ENCODE data around the gene UQCC2.

UQCC2 gene

GRCh38 chr6:33746036-33746600 is 34.6 kb upstream of the UQCC2 start:
- Histone ChIP-seq H3K36me3 (ENCODE audit: insufficient read depth, low read length) (no peaks in the 10 kb centered on the region), H3K27ac (ENCODE audit: low read depth, low read length, poor library complexity, severe bottlenecking) (no peak overlapping the region), H3K4me2 (ENCODE audit: low read length) (no peak overlapping the region), H2AFZ (ENCODE audit: low read length) (no peak overlapping the region), H3K4me1 (ENCODE audit: insufficient read depth, low read length, severe bottlenecking) (no peaks in the 10 kb centered on the region), H3K9me2 (ENCODE audit: low read depth, low read length) (no peaks in the 10 kb centered on the region), H4K20me1 (ENCODE audit: insufficient read depth, low read length) (no peaks in the 10 kb centered on the region), H3K4me3 (ENCODE audit: low read depth, low read length, poor library complexity, severe bottlenecking) (no peak overlapping the region), H3K79me2 (ENCODE audit: insufficient read depth, low read length) (no peaks in the 10 kb centered on the region), H3F3A (ENCODE audit: insufficient read depth, low read length) (no peaks in the 10 kb centered on the region), H3K9me3 (ENCODE audit: low read length) (no peaks in the 10 kb centered on the region), H3K9ac (ENCODE audit: low read length) (no peak overlapping the region), H3K27me3 (ENCODE audit: insufficient read depth, low read length) (peaks cover 6% of the 10 kb centered on the region; the same call in 1 of the 2 replicates)
- TF ChIP-seq EZH2 (IDR thresholded peaks at IDR 0.05; ENCODE audit: borderline replicate concordance, low read length) (no peak), CTCF (IDR thresholded peaks at IDR 0.05; ENCODE audit: low read length) (no peak)

DNA sequence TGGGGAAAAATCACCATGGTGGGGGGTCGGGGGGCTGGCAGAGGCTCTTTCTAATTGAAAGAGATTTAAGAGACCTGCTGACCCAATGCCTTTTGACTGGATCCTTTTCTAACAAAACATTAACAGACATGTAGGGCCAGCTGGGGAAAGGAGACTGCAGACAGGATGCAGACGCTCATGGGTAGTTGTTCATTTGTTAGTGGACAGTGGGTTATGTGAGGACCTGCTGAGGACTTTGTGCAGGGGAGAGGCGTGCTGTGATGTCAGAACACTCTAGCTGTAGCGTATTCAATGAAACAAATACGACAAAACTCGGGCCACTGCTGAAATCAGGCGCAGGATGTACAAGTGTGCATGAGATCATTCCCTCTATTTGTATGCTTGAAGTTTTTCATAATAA is 34.0 kb upstream of the UQCC2 start:
- Histone ChIP-seq H3K9me2 (ENCODE audit: low read depth, low read length) (no peaks in the 10 kb centered on the region), H3K27me3 (ENCODE audit: insufficient read depth, low read length) (peaks cover 6% of the 10 kb centered on the region; the same call in 1 of the 2 replicates), H2AFZ (ENCODE audit: low read length) (no peak overlapping the region), H4K20me1 (ENCODE audit: insufficient read depth, low read length) (no peaks in the 10 kb centered on the region), H3K79me2 (ENCODE audit: insufficient read depth, low read length) (no peaks in the 10 kb centered on the region), H3K4me1 (ENCODE audit: insufficient read depth, low read length, severe bottlenecking) (no peaks in the 10 kb centered on the region), H3K36me3 (ENCODE audit: insufficient read depth, low read length) (no peaks in the 10 kb centered on the region), H3K27ac (ENCODE audit: low read depth, low read length, poor library complexity, severe bottlenecking) (no peak overlapping the region), H3K9me3 (ENCODE audit: low read length) (no peaks in the 10 kb centered on the region), H3F3A (ENCODE audit: insufficient read depth, low read length) (no peaks in the 10 kb centered on the region), H3K9ac (ENCODE audit: low read length) (no peak overlapping the region), H3K4me3 (ENCODE audit: low read depth, low read length, poor library complexity, severe bottlenecking) (no peak overlapping the region), H3K4me2 (ENCODE audit: low read length) (no peak overlapping the region)
- no peak for TF ChIP-seq CTCF (IDR thresholded peaks at IDR 0.05; ENCODE audit: low read length)
- no peak for TF ChIP-seq EZH2 (IDR thresholded peaks at IDR 0.05; ENCODE audit: borderline replicate concordance, low read length)

DNA sequence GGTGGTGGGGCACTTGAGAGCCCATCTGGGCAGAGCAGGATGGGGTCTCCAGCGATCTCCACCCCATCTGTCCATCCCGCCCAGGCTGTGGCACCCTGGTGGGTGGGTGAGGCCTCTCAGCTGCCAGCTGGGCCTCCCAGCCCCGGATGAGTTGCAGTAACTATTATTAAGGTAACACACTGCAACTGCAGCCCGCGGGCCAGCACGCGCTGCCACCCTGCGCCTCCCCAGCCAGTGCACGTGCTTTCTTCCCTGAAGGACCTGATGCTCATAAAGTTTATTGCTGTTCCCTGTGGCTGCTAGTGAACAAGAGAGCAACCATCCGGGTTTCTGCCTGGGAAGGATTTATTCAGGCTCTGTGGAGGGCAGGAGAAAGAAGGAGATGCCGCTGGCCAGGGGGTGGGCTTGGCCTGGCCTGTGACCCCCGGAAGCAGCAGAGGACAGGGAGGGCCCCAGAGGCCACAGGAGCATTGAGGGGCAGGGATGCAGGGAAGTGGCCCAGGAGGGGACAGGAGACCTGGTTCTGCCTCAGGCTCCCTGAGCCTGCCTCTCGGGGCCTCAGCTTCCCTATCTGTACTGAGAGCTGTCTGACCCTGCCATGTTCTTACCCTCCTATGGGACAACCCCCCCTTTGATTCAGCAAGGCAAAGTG is 33.5 kb upstream of the UQCC2 start:
- Histone ChIP-seq H3K9ac (ENCODE audit: low read length) (no peak overlapping the region), H3K9me3 (ENCODE audit: low read length) (no peaks in the 10 kb centered on the region), H2AFZ (ENCODE audit: low read length) (no peak overlapping the region), H4K20me1 (ENCODE audit: insufficient read depth, low read length) (no peaks in the 10 kb centered on the region), H3K4me2 (ENCODE audit: low read length) (no peak overlapping the region), H3F3A (ENCODE audit: insufficient read depth, low read length) (no peaks in the 10 kb centered on the region), H3K27ac (ENCODE audit: low read depth, low read length, poor library complexity, severe bottlenecking) (no peak overlapping the region), H3K27me3 (ENCODE audit: insufficient read depth, low read length) (peaks cover 6% of the 10 kb centered on the region; the same call in 1 of the 2 replicates), H3K79me2 (ENCODE audit: insufficient read depth, low read length) (no peaks in the 10 kb centered on the region), H3K36me3 (ENCODE audit: insufficient read depth, low read length) (no peaks in the 10 kb centered on the region), H3K4me1 (ENCODE audit: insufficient read depth, low read length, severe bottlenecking) (no peaks in the 10 kb centered on the region), H3K9me2 (ENCODE audit: low read depth, low read length) (no peaks in the 10 kb centered on the region), H3K4me3 (ENCODE audit: low read depth, low read length, poor library complexity, severe bottlenecking) (no peak overlapping the region)
- TF ChIP-seq CTCF (IDR thresholded peaks at IDR 0.05; ENCODE audit: low read length) (no peak), EZH2 (IDR thresholded peaks at IDR 0.05; ENCODE audit: borderline replicate concordance, low read length) (no peak)
